ENCODE results near the gene TBC1D4. TPM values are rescaled to one million over a fixed set of nuclear protein-coding genes. Genes with fewer than 3 reads are reported as not detected.

Gene TBC1D4
- polyA plus RNA-seq, 1 of the 3 experiments (the other 2 are of a cell fraction) = 8.8 TPM

GRCh38 chr13:75255147-75255546 lies 226.8 kb downstream of the TBC1D4 start:
- Histone ChIP-seq H3K9ac (no peak overlapping the region), H3K4me1 (ENCODE audit: control insufficient read depth in 1 of 2, insufficient read depth in 2 of 2, low read depth in 1 of 2, low read length in 1 of 2) (peaks cover 0 to 5% of the 10 kb centered on the region in 2 experiments; a peak in 2 of 4 replicates), H3K4me3 (ENCODE audit: low read depth in 2 of 2, low read length in 1 of 2) (no peak overlapping the region), H3K27me3 (ENCODE audit: insufficient read depth) (peaks cover 5% of the 10 kb centered on the region; the same call in 1 of the 2 replicates), H3K4me2 (no peak overlapping the region), H3K9me2 (no peaks in the 10 kb centered on the region), H3F3A (replicated peaks; ENCODE audit: insufficient read depth) (peaks cover 14% of the 10 kb centered on the region), H3K27ac (ENCODE audit: low read depth in 2 of 2, low read length in 1 of 2) (no peak overlapping the region), H3K36me3 (replicated peaks in 1 of 2; ENCODE audit: control insufficient read depth in 1 of 2, insufficient read depth in 2 of 2, low read length in 1 of 2) (no peaks in the 10 kb centered on the region), H2AFZ (ENCODE audit: low read depth) (no peak overlapping the region), H3K79me2 (ENCODE audit: insufficient read depth) (no peaks in the 10 kb centered on the region), H3K9me3 (no peaks in the 10 kb centered on the region), H4K20me1 (ENCODE audit: insufficient read depth) (no peaks in the 10 kb centered on the region)
- 81% methylated on average over 6 of the region's 6 CpGs for WGBS (ENCODE audit: low lambda C conversion rate)
- no peak for TF ChIP-seq RCOR1 (IDR thresholded peaks at IDR 0.05; ENCODE audit: low read length)
- TF ChIP-seq TCF12 (IDR thresholded peaks at IDR 0.05) = no peak
- TF ChIP-seq FOSL2 (IDR thresholded peaks at IDR 0.05; ENCODE audit: borderline replicate concordance, low read depth) = no peak
- no peak for TF ChIP-seq RXRA (IDR thresholded peaks at IDR 0.05; ENCODE audit: borderline replicate concordance, low read depth)
- TF ChIP-seq EP300 (IDR thresholded peaks at IDR 0.05; ENCODE audit: borderline replicate concordance in 1 of 2, low read depth in 1 of 2, low read length in 1 of 2) = no peak
- TF ChIP-seq IRF3 (IDR thresholded peaks at IDR 0.05; ENCODE audit: low read depth, low read length) = no peak
- TF ChIP-seq FOXM1 (IDR thresholded peaks at IDR 0.05; ENCODE audit: low read depth) = no peak
- TF ChIP-seq GABPA (IDR thresholded peaks at IDR 0.05; ENCODE audit: low read depth) = no peak
- no peak for TF ChIP-seq GATA2 (CRISPR knock-in tag; IDR thresholded peaks at IDR 0.05)
- TF ChIP-seq NRF1 (IDR thresholded peaks at IDR 0.05; ENCODE audit: low read depth, low read length) = no peak
- no peak for TF ChIP-seq MEF2A (IDR thresholded peaks at IDR 0.05; ENCODE audit: borderline replicate concordance, low read depth)
- no peak for TF ChIP-seq ZBTB33 (IDR thresholded peaks at IDR 0.05; ENCODE audit: borderline replicate concordance, low read depth)
- TF ChIP-seq JUND (IDR thresholded peaks at IDR 0.05) = no peak
- TF ChIP-seq RFX5 (IDR thresholded peaks at IDR 0.05; ENCODE audit: low read length) = no peak
- TF ChIP-seq USF2 (IDR thresholded peaks at IDR 0.05; ENCODE audit: borderline replicate concordance, low read depth, low read length) = no peak
- no peak for TF ChIP-seq MAX (IDR thresholded peaks at IDR 0.05; ENCODE audit: low read depth)
- no peak for TF ChIP-seq TEAD4 (IDR thresholded peaks at IDR 0.05; ENCODE audit: borderline replicate concordance, insufficient read depth)
- no peak for TF ChIP-seq FOXJ3 (CRISPR knock-in tag; IDR thresholded peaks at IDR 0.05)
- no peak for TF ChIP-seq CHD2 (IDR thresholded peaks at IDR 0.05; ENCODE audit: low read length, partially characterized antibody)
- CTCF ChIA-PET = interaction anchor here (2.4 kb wide), 1 partner anchor 35 kb away, joined by 10 read pairs; no protein-coding TSS in a partner anchor
- POLR2A ChIA-PET = interaction anchor here (0.6 kb wide), 1 partner anchor 1451 kb away, joined by 3 read pairs; no protein-coding TSS in a partner anchor
- no peak for DNase-seq

Data from SK-N-SH (cell line).